NCI-H345 treated with DMSO at 0.1 percent for 48 hours (cell line): ENCODE measurements around the gene CCDC186.

Experiments used
- DNase-seq: peaks from one replicate; lab custom pipeline; 2025; ENCODE audit not compliant: unreplicated experiment; lab: John Stamatoyannopoulos, UW

The CCDC186 gene

DNA sequence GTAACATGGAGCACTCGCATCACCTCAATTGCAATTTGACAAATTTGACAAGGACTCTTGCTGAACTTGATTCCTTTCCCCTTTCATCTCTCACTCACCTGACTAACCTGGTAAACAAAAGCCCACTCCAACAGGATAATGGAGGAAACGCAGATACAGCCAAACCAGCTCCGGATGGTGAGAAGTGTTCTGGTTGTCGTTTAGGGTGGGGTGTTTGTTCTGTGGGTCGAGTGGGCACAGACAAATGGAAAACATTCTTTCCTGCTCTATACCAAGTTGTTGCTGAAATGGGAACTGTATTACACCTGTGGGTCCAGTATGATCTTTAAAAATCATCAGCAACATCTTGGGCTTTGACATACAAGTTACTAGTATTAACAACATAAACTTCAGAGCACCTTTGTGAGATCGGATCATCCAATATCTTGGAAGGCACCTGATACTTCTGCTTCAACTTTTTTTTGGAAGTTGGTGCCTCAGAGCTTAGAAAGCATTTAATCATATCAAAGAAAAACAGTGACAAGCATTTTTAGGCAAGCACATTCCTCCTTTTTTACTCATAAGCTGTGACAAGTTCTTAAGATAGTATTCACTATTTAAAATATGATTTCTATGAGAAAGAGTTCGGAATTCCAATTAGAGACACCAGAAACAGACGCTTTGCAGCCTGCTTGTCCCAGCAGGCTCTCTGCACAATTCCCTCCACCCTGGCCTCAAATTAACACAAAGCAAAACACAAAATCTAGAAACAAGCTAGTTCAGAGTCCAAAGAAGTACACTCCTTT is 58.1 kb downstream of the CCDC186 start:
- DNase-seq, result peak; percentile 17

DNA sequence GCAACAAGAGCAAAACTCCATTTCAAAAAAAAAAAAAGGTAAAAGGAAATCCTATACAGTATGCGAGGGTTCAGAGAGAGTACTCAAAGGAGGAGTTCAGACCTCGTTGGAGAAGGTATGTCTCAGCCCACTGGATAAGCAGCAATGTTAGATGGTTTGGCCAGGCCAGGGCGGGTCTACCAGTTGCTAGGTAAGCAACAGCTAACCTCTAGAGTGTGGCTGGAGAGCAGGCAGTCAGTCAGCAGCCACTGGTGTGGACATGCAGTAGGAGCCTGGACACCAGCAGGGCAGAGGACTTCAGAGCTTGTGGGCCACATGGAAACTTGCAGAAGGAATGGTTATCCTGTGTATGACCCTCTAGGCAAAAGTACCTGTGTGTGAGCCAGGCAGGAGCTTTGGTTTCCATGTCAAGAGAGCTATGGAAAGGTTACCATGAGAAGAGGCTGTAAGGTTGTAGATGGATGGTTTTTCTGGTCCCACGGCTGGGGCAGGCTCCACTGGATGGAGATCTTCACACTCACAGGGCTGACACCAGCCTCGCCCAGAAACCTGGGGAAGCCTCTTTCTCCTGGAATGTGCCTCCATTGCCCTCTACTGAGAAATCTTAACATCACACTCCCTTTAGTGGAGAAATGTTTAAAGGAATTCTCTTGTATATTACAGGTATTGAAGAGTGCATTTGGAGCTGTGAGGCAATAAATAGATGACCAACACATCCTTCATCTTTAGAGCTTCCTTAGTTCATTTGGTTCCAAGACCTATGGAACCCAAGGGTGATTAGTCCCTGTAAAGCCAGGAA is 63.6 kb downstream of the CCDC186 start:
- DNase-seq, result no peak

DNA sequence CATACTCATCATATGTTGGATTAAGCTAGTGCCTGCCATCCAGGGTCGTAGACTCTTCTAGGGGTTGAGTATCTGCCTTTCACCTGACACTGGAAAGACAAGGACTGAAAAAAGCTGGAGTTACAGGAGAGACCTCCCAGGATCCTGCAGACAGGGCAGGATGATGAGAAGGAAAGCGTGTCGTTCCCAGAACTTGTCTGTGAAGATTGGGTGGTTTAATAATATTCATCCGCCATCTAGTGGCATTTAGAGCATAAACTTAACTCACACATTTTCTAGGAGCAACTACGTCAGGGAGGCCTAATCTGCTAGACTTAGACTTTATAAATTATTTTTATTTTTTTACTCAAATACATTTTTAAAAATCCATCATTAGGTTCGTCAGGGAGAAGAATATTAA is 70.7 kb downstream of the CCDC186 start:
- DNase-seq, result peak; percentile 18

DNA sequence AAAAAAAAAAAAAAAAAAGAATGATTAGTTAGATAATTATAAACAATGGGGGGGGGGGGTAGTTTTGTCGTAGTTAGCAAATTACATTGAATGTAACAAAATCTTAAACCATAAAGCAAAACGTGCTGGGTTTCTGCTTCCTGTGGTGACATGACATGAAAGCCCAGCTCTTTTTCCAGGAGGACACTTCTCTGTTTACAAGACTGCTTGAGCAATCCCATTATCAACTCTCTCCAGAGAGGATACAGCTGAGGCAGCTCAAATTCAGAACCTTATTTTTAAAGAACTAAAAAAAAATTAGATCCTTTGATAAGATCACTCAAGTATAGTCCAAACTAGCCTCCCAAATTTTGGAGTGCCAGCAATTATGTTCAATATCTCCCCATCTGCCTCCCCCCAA is 71.7 kb downstream of the CCDC186 start:
- no peak for DNase-seq

DNA sequence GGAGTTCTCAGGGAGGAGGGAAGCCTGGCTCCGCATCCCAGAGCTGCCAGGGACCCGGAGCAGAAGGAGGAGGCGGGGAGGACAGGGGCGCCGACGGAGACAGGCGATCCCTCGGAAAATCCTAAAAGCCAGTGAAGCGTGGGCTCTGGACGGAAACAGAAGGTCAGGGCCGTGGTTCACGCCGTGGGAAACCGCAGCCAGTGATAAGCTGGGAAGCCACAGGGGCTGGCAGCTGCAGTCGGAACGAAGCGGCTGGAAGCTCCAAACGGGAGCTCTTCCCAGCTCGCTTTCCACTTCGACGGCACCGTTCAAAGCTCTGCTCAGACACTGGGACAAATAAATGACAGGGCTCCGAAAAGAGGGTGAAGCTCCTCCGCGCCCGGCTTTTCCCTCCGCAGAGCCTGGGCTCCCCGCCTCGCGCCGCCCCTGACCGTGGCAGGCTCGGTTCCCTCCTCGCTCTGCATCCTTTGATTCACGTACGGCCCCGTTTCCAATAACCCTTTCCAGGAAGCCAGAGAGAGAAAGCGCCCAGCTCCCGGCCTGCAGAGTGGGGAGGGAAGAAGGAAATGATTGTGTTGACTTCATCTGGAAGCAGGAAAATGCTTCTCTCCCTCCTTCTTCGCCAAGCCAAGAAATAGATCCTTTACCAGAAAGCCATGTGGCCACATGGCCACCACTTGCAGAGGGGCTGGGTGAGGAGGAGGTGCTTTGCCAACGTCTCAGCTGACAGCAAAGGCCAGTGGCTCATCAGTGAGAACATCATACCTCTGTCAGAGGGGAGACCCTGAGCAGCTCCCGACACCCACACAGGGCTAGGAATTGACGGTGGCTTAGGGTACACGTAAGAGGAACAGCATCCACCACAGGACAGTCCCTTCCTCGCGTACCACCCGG is 72.9 kb downstream of the CCDC186 start:
- DNase-seq, result no peak

DNA sequence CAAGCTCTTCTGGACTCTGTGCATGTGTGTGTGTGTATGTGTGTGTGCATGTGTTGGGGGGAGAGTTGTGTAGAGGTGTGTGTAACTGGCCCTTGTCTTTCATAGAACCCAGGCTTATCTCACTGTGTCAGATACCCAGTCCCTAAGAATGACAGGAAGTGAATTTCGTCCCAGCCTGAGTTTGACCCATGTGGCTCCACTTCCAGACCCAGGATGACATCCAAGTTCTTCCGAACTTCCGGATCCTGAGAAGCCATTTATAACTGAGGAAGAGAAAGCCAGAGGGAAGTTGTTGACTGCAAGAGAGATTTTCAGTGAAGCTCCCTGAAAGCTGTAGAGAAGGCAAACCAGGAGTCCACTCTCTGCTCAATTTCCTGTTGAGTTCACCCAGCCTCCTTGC is 77.1 kb downstream of the CCDC186 start:
- DNase-seq, result no peak

DNA sequence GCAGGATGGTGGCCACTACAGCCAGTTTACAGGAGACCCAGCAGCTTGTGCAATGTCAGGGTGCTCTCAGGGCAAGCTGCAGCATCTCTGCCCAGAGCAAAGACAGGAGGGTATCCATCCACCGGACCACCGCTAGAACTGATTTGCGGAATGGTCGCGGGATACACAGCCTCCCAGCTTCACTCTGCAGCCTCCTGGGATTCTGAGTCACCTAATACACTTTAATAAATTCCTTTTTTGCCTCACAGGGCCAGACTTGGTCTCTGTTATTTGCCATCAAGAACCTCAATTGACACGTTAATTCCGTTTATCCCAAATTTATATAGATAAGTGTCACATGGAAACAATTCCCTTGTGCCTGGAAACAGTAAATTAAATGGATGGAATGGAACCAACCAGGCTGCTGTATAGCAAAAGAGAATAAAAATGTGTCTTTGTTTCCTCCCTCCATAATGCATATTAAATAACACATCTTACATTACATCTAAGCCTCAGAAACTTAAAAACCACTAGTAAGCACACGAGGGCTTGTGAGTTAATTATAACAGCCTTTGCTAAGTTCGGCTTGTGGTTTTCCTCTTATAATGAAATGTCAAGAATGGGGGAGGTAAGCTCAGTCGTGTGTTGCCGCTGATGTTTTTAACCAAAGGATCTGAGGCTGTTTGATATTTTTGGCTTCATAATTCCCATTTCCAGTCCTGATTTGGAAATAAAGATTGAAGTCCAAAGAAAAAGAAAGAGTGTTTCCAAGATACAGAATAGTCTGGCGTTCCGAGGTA is 78.3 kb downstream of the CCDC186 start:
- DNase-seq, result no peak

DNA sequence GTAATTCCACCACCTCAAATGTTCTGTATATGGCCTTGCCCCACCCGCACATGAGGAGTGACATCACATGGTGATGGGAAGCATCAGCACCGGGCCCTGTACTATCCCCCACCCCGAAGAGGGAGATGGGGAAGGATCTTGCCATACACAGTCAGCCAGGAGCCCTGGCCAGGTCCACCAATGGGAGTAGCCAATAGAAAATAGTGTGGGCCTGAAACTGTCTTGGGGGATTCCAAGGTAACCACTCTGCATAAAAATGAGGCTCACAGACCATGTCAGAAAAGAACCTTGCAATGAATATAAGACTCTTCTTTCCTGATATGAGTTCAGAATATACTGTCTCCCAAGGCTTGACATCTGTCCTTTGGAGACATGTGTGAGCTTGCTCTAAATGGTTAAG is 79.2 kb downstream of the CCDC186 start:
- DNase-seq, result no peak

DNA sequence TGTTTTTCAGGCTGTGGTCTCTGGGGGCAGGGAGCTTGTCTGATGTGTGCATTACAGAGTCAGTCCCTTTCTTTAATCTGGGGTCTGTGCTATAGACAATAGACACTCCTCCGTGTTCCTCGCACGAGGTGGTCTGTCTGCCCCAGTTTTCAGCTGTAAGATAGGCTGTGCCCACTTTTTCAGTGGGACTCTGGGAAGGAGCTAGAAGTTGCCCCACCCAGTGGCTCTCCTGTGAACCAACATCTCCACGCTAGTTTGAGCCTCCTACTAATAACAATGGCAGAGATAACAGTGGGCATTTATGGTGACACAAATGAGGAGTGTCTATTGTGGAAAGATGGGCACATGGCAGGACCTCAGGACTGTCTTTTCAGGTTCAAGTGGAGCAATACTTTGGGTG is 86.3 kb downstream of the CCDC186 start:
- no peak for DNase-seq

DNA sequence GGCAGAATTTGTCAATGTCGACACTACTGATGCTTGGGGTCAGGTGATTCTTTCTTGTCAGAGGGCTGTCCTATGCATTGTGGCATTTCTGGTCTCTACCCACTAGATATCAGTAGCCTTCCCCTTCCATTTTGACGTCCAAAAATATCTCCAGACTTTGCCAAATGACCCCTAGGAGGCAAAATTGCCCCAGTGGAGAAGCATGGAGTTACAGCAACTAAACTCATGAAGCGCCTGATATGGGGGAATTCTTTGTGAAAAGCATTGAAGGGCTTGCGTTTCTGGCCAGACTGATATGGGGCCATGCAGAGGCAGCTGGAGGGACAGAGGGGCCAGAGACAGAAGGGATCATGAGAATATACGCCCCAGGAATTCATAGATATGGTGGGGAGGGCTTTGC is 86.7 kb downstream of the CCDC186 start:
- DNase-seq, result no peak

DNA sequence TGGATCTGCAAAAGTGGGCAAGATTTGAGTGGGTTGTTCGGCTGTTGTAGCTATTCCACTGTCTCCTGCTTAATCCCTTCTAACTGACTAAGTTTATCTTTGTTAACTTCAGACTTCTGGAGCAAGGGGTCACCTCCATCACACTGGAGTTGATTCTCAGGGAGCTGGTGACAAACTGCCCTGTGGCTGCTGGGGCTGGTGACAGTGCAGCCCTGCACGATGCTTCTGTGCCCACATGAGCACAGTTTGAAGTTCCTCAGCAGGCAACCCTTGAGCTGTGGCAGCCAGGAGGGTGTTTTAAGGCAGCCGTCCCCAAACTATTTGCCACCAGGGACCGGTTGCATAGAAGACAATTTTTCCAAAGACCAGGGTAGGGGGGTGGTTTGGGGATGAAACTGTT is 89.8 kb downstream of the CCDC186 start:
- no peak for DNase-seq

DNA sequence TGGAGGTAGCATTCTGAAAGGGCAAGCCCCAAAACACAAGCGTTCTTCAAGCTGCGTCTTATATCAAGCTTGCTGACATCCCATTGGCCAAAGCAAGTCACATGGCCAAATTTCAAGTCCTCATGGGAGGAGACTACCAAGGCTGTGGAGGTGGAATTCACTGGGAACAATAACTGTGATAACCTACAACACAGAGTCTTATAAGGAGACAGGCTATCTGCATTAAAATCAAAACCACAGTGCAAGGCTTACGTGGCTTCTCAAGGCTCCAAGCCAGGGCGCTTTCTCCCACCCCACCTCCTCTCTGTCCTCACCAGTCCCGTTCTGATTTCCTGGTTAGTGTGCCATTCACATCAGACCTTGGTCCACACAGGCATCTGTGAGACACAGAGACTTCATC is 91.0 kb downstream of the CCDC186 start:
- DNase-seq, result no peak

DNA sequence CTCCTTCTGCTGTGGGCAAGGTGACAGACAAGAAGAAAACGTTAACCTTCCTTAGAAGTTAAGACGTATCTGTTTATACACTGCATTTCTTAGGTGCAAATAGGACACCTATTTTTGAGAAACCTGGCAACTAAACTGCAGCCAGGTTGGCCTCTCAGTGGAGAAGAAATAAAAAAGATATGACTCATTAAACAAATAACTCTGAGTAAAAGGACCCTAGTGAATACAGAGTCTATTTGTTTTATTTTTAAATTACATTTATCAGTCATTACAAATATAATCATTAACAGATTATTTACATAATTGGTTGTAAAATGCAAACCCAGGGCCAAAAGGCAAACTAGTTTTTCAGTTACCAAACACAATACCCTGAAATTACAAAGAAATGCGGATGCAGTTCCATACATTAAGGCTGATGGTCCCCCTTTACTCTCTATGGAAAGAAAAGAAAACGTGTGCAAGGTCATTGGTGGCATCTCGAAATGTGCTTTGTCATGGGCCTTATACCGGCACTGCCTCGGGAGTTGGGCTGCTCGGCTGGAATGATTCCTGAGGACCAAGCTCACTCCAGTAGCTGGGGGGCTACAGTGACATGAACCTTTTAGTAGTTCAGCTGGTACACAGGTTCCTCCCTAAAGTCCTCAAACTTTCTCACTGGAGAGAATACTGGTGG is 92.0 kb downstream of the CCDC186 start:
- DNase-seq, result no peak

DNA sequence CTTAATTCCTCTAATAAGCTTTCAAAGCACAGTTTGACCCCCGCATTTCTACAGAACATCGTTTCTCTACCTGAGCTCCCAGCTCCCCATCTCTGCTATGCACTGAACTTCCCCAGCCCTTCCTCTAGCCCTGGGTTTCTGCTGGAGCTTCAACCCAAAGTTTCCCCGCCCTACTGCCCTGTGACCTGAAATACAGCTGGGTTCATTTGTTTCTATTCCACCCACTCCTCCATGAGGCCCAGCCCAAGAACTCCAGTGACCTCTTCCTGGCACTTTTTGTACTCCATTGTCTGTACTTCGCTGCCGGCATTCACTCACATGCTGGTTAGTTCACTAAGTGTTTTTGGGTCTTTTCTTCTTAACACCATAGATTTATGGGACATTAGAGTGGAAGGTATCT is 94.6 kb downstream of the CCDC186 start:
- no peak for DNase-seq

DNA sequence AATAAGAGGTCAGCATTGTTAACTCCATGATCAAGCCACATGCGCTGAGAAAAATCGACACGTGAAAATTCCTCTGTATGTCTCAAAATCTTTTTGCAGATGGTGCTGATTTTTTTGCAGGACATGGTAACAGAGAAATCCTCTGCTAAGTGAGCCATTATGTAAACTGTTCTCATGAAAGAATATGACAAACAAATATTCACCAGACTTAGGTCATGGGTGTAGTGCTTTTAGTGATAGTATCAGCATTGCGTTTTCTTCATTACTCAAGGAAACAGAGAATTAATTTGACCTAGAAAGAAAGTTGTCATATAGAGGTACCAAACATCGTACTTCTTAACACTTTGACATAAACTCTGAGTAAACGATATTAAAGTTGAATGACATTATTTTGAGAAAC is 95.7 kb downstream of the CCDC186 start:
- no peak for DNase-seq

DNA sequence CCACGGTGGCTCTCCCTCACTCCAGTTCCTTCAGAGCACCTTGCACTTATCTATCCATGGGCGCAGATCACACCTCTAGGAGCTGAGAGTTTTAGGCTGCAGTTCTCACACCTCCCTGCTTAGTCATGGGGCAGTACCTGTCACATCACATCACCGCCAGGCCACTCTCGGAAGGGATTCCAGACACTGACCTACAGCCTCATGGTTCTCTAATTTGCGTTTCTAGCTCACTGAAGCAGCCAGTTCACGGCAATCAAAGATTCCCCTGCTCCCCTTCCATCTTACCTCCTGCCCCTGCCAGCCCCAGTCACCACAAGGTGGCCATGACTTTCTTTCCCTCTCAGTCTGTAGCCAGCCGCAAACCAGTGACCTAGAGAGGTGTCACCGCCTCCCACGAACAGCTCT is 96.2 kb downstream of the CCDC186 start:
- no peak for DNase-seq

DNA sequence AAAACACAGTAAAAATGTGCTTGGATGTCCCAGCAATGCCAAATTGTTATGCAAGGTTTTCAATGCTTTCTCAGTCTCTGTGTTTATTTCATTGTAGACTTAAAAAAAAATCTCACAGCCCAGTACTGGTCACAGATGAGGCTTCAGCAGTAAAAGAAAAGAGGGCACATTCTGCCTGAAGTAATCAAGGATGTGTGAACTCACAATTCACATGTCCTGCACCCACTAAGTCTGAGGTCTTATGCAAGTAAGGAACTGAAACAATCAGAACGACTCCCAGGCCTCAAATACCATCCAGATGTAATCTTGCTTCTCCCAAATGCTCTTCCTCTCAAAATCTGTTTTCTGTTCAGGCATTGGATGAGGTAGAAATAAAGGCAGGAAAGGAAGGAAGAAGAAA is 96.7 kb downstream of the CCDC186 start:
- DNase-seq, result no peak

DNA sequence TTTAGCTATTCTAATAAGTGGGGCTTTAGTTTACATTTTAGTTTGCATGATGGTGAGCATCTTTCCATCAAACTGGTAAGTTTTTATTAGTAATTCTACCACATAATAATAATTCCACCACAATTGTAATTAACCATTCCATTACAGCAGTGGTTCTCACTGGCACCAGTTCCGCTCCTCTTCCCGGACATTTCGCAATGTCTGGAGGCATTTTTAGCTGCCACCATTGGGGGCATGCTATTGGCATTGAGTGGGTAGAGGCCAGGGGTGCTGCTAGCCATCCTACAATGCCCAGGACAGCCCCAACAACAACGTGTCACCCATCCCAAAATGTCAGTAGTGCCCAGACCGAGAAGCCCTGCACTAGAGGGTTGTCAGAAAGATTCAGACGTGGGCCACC is 98.9 kb downstream of the CCDC186 start:
- no peak for DNase-seq

DNA sequence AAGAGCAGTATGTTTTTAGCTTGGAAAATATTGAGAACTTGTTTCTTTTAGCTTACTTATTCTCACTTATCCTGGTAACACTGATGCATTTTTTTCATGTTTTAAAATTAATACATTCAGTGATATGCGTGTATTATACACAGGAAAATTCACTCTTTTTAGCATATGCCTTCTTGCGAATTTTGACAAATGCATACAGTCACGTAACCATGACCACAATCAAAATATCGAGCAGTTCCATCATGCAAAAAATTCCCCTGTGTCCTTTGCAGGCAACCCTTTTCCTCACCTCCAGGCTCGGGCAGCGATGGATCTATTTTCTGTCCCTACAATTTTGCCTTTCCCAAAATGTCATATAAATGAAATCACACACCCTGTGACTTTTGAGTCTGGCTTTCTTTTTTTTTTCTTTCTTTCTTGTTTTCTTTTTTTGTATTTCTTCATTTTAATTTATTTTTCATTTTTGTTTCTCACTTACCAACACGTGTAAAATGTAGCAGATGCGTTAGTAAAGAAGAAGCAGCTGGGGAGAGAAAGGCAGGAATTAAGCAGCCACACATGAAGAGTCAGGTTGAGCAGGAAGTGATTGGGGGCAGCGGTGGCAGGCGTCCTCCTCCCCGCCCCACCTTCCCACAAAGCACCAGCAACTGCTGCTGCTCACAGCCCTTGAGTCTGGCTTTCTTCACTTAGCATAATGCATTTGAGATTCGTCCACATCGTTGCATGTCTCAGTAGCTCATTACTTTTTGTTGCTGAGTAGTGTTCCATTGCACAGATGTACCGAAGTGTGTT is 100.4 kb downstream of the CCDC186 start:
- no peak for DNase-seq
